ENCODE data around the gene COL4A1.
"Not testable (repeated sequence)": the region's sequence is repeated elsewhere in the genome, so short reads cannot be mapped to it uniquely, and the experiment has no call there.

COL4A1 gene

DNA sequence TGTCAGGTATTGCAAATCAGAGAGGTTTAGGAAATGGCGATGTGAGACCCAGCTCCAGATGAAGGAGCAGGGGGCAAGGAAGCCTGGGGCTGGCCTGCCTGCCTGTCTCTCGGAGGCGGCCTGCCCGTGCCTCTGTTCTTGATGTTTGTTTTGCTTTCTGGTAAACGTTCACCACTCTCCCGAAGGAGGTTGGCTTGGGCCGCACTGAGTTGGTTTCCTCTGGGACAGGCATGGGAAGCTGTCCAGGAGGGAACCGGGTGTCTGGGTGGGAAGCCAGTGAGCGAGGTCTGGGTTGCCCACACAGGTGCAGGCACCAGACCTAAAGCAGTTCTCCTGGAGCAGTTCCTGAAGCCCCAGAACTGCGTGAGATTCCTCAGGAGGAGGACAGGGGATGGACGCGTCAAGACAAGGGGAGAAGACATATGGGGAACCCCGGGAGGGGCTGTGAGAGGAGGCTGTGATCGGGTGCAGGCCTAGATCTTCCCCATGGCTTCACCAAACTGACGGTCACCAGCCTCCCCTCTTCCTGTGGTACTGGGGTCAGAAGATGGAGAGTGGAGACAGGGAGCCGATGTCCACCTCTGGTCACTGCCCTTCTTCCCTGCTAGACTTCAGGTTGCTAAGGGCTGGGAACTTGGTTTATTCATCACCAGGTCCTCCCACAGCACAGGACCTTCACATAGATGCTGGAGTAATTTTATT is 15.3 kb upstream of the COL4A1 start:
- Histone ChIP-seq H3K27ac (replicated peaks) (no peak overlapping the region), H3K4me3 (replicated peaks; ENCODE audit: insufficient read depth, low read length) (no peak overlapping the region), H3K27me3 (ENCODE audit: insufficient read depth, poor library complexity, severe bottlenecking) (peaks cover 36% of the 10 kb centered on the region)
- no peak for DNase-seq (ENCODE audit: low read depth in 1 of 2, low spot score in 1 of 2)
- TF ChIP-seq, protein P1, sequence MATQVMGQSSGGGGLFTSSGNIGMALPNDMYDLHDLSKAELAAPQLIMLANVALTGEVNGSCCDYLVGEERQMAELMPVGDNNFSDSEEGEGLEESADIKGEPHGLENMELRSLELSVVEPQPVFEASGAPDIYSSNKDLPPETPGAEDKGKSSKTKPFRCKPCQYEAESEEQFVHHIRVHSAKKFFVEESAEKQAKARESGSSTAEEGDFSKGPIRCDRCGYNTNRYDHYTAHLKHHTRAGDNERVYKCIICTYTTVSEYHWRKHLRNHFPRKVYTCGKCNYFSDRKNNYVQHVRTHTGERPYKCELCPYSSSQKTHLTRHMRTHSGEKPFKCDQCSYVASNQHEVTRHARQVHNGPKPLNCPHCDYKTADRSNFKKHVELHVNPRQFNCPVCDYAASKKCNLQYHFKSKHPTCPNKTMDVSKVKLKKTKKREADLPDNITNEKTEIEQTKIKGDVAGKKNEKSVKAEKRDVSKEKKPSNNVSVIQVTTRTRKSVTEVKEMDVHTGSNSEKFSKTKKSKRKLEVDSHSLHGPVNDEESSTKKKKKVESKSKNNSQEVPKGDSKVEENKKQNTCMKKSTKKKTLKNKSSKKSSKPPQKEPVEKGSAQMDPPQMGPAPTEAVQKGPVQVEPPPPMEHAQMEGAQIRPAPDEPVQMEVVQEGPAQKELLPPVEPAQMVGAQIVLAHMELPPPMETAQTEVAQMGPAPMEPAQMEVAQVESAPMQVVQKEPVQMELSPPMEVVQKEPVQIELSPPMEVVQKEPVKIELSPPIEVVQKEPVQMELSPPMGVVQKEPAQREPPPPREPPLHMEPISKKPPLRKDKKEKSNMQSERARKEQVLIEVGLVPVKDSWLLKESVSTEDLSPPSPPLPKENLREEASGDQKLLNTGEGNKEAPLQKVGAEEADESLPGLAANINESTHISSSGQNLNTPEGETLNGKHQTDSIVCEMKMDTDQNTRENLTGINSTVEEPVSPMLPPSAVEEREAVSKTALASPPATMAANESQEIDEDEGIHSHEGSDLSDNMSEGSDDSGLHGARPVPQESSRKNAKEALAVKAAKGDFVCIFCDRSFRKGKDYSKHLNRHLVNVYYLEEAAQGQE (IDR thresholded peaks at IDR 0.05; ENCODE audit: insufficient replicate concordance, low read depth) = no peak
- TF ChIP-seq SPI1 (IDR thresholded peaks at IDR 0.05; ENCODE audit: borderline replicate concordance, low read depth) (no peak), GABPA (IDR thresholded peaks at IDR 0.05; ENCODE audit: low read depth) (no peak), POLR2AphosphoS5 (IDR thresholded peaks at IDR 0.05; ENCODE audit: low read depth) (no peak)
- TF ChIP-seq, protein P2, sequence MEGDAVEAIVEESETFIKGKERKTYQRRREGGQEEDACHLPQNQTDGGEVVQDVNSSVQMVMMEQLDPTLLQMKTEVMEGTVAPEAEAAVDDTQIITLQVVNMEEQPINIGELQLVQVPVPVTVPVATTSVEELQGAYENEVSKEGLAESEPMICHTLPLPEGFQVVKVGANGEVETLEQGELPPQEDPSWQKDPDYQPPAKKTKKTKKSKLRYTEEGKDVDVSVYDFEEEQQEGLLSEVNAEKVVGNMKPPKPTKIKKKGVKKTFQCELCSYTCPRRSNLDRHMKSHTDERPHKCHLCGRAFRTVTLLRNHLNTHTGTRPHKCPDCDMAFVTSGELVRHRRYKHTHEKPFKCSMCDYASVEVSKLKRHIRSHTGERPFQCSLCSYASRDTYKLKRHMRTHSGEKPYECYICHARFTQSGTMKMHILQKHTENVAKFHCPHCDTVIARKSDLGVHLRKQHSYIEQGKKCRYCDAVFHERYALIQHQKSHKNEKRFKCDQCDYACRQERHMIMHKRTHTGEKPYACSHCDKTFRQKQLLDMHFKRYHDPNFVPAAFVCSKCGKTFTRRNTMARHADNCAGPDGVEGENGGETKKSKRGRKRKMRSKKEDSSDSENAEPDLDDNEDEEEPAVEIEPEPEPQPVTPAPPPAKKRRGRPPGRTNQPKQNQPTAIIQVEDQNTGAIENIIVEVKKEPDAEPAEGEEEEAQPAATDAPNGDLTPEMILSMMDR (IDR thresholded peaks at IDR 0.05; ENCODE audit: insufficient read depth, low read length) = no peak

DNA sequence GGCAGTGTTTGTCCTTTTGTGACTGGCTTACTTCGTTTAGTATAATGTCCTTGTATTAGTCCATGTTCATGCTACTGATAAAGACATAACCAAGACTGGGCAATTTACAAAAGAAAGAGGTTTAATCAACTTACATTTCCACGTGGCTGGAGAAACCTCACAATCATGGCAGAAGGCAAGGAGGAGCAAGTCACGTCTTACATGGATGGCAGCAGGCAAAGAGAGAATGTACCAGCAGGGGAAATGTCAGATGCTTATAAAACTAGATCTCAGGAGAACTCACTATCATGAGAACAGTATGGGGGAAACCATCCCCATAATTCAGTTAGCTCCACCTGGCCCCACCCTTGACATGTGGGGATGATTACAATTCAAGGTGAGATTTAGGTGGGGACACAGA is 14.6 kb upstream of the COL4A1 start:
- not testable (repeated sequence) for H3K27ac ChIP-seq (replicated peaks); DNase-seq (ENCODE audit: low read depth in 1 of 2, low spot score in 1 of 2); H3K4me3 ChIP-seq (replicated peaks; ENCODE audit: insufficient read depth, low read length)
- peaks cover 33% of the 10 kb centered on the region for H3K27me3 ChIP-seq (ENCODE audit: insufficient read depth, poor library complexity, severe bottlenecking)

DNA sequence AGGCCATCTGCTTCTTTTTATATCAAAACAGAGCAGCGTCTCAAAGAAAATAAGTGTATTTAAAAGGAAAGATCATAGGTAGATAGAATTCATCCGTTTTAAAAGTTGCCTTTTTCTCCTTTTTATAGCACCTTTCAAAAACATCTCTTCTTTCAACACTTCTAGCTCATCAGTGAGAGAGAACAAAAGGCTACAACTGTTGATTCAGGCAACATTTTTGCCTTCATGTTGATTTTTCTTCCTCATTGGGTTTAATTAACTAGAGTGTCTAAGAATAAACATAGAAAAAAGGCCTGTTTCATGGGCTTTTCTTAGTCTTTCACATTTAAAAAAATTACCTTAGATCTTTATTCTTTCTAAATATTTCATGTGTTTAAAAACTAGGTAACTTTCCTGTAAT is 13.7 kb upstream of the COL4A1 start:
- Histone ChIP-seq H3K27ac (replicated peaks) (no peak overlapping the region), H3K4me3 (replicated peaks; ENCODE audit: insufficient read depth, low read length) (no peak overlapping the region), H3K27me3 (ENCODE audit: insufficient read depth, poor library complexity, severe bottlenecking) (peaks cover 33% of the 10 kb centered on the region)
- no peak for DNase-seq (ENCODE audit: low read depth in 1 of 2, low spot score in 1 of 2)
- TF ChIP-seq, protein P2 (IDR thresholded peaks at IDR 0.05; ENCODE audit: insufficient read depth, low read length) = no peak
- TF ChIP-seq SPI1 (IDR thresholded peaks at IDR 0.05; ENCODE audit: borderline replicate concordance, low read depth) = no peak
- TF ChIP-seq POLR2AphosphoS5 (IDR thresholded peaks at IDR 0.05; ENCODE audit: low read depth) = no peak
- TF ChIP-seq, protein P1 (IDR thresholded peaks at IDR 0.05; ENCODE audit: insufficient replicate concordance, low read depth) = no peak

DNA sequence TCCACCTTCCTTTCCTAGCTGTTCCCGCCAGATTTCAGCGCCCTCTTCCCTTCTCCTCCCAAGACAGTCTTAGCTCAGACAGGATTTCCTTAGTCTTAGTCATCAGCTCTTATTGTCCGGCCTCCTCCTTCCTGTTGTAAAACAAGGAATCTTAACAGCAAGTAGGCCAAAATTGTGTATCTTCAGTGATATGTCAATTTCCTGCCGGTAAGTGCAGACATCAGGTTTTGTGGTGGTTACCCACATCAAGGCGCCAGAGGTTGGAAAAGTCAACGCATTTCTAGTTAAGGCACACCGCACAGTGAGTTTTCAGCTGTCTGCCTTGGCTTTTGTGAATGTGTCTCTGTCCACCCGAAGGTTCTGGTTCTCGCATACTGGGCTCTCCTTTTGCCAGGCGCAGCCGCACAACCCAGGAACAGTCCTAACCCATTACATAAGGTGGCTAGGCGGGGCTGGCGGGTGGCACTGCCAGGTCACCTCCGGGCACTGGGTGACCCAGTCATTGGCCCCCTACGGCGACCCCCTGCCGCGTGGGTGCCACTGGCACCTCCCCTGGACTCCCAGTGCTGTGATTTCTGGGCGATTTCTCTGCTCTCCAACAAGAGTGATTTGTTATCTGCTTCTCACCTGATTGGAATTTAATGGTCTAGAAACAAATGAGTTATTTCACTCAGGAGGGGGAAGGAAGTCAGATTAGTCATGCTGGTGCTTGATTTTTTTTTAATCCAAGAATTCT is 13.0 kb upstream of the COL4A1 start:
- DNase-seq (ENCODE audit: low read depth in 1 of 2, low spot score in 1 of 2) = no peak
- peaks cover 31% of the 10 kb centered on the region for H3K27me3 ChIP-seq (ENCODE audit: insufficient read depth, poor library complexity, severe bottlenecking)
- no peak overlapping the region for H3K4me3 ChIP-seq (replicated peaks; ENCODE audit: insufficient read depth, low read length)
- H3K27ac ChIP-seq (replicated peaks) = no peak overlapping the region
- TF ChIP-seq GABPA (IDR thresholded peaks at IDR 0.05; ENCODE audit: low read depth) (no peak), POLR2AphosphoS5 (IDR thresholded peaks at IDR 0.05; ENCODE audit: low read depth) (no peak), SPI1 (IDR thresholded peaks at IDR 0.05; ENCODE audit: borderline replicate concordance, low read depth) (no peak)
- TF ChIP-seq, protein P1 (IDR thresholded peaks at IDR 0.05; ENCODE audit: insufficient replicate concordance, low read depth) = no peak
- TF ChIP-seq, protein P2 (IDR thresholded peaks at IDR 0.05; ENCODE audit: insufficient read depth, low read length) = no peak
